ENCODE data around the gene TMTC2.

TMTC2 gene

DNA sequence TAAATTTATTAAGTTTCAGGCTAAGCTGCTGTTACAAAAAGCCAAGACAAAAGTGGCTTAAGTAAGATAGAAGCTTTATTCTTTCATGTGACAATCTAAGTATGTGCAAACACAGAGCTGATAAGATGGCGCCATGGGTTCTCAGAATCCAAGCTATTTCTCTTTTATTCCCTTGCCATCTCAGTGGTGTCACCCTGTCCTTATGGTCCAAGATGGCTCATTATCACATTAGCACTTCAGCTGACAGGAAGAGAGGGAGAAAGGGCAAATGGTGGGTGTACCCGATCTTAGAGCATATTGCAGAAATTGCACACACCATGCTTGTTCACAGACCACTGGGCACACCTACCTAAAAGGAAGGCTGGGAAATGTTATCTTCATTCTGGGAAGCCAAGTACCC is 211.7 kb downstream of the TMTC2 start:
- DNase-seq, result no peak

DNA sequence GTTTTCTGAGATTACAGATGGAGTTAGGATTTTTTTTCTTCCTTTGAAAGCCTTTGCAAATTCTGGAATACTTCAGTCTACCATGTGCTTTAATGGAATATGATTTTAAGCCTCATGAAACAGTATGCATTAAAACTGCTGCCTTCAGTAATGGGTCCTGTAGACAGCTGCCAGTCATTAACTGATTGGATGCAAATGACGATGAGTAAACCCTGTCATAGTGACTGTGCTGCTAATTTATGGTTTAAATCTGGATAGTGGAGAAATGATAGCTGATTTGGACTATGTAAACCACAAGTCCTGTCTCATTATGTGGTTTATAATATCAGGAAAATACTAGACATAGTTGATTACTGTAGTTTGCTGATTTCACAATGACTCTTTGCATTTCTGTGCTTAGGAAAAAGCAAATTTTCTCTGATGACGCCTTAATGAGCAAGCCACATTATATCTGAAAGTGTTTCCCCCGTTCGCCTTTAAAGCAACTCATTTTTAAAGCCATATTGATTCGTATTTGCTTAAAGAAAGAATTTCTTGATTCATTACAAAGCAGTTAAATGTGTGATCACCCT is 217.6 kb downstream of the TMTC2 start:
- DNase-seq, result no peak

GRCh38 chr12:82910246-82910893 is 223.7 kb downstream of the TMTC2 start:
- no peak for DNase-seq

DNA sequence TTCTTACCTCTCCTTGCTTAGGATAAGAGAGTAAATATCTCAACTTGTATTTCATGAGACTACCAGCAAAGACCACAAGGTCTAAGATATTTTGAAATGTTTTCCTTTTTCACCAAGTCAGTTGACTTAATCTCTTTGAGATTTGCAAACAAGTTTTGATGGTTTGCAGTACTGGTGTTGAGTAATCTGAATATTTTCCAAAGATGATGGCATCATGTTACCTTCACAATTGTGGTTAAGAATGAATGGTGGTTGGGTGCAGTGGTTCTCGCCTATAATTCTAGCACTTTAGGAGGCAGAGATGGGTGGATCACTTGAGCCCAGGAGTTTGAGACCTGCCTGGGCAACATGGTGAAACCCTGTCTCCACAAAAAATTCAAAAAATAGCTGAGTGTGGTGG is 225.7 kb downstream of the TMTC2 start:
- no peak for DNase-seq

DNA sequence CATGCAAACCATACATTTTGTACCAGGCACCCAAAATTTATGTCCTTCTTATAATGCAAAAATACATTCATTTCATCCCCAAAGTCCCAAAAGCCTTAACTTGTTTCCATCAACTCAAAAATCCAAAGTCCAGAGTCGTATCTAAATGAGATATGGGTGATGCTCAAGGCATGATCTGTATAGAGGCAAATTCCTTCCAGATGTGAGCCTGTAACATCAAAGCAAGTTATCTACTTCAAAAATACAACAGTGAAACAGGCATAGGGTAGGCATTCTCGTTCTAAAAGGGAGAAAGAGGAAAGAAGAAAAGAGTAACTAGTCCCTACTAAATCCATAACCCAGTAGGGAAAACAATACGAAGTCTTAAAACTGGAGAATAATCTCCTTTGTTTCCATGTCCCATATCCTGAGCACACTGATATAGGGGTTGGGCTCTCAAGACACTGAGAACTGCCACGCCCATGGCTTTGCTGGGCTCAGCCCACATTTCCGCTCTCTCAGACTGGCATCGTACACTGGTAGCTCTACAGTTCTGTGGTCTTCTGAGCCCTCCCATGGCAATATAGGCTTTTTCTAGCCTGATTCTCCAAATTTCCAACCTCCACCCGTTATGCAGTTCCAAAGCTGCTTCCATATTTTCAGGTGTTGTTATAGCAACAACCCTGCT is 232.8 kb downstream of the TMTC2 start:
- no peak for DNase-seq

DNA sequence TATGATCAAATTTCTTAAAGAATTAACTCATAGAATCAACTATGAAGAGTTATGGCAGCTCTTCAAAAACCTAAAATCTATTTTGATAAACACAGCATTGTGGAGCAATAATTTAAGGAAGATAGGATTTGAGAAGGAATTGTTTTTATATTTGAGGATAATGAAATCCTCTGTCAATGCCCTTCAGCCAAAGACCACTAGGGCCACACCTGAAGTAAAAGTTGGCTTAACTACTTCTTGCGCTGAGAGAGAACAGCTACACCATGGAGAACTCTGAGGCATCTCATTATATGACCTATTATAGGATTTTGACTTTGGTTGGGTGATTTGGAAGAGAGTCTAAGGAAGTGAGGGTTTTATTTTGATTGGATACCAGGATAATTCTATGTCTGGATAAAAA is 237.2 kb downstream of the TMTC2 start:
- DNase-seq, result no peak

DNA sequence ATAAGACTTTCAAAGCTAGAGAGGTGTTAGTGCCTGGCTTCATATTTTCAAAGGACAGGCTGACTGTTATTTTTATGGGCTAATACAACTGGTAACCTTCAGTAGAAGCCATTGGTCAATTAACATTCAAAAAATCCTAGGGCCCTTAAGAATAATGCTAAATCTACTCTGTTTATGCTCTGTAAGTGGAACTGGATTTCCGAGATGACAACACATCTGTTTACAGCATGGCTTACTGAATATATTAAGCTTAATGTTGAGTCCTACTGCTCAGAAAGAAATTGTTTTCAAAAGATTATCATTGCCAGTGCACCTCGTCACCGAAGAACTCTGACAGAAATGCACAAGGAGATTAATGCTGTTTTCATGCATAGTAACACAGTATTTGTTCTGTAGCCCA is 239.9 kb downstream of the TMTC2 start:
- no peak for DNase-seq

- DNase-seq, result no peak
Observed at GRCh38 chr12:82930301-82930700, 243.6 kb downstream of the TMTC2 start.

- DNase-seq, result no peak
Observed at GRCh38 chr12:82931349-82932116, 244.8 kb downstream of the TMTC2 start.

- DNase-seq, result no peak
Observed at GRCh38 chr12:82937151-82937550, 250.4 kb downstream of the TMTC2 start.

- no peak for DNase-seq
Observed at GRCh38 chr12:82942521-82942920, 255.8 kb downstream of the TMTC2 start.

- DNase-seq, result no peak
Observed at GRCh38 chr12:82942991-82943401, 256.3 kb downstream of the TMTC2 start.

DNA sequence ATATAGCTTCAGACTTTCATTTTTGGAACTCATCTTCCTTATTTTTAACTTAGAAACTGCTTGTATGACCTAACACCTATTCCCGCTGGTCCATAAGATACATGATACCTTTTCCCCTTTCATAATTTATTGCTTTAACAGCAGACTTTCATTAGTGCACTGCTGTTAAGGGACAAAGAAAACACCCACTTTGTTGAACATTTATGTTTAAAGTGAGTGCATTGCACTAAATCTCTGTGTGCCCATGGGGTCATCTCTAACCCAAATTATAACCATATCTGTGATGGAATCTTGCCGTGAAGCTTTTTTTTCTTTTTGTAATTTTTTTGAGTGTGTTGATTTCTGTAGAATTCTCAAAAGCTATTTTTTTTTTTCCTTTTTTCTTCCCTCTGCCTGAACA is 261.8 kb downstream of the TMTC2 start:
- DNase-seq, result no peak

DNA sequence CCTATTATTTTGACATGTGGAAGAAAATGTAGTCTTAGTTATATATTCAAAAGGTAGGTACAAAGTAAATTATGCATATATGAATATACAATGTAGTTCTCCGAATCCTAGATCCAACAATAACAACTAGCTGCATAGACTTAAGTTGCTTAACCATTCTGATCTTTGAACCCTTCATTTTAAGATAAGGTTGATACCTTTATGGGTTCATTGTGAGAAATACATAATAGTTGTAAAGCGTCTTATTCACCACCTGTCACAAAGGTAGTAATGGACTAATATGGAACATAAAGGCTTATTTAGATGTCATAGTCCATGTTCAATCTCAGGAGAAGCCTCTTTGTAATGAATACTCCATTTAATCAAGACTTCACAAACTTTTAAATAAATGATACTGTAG is 263.6 kb downstream of the TMTC2 start:
- no peak for DNase-seq

GRCh38 chr12:82952946-82953345 is 266.2 kb downstream of the TMTC2 start:
- DNase-seq, result no peak

DNA sequence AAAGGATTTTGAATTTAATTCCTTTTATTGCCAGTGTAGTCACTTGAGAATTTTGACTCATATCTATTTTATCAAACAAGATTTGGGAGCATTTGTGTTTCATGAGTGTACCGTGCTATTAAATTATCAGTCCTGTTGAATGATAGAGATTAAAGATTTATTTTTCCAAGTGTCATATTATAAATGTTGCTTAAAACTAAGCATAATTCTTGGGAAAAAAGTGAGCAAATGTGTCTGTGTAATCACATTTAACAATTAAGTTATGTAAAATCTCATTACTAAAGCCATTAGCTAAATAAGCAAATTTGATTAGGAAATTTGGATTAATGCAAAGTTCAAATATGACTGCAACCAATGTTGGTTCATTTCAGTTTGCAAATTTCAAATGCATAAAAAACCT is 266.7 kb downstream of the TMTC2 start:
- DNase-seq, result no peak

DNA sequence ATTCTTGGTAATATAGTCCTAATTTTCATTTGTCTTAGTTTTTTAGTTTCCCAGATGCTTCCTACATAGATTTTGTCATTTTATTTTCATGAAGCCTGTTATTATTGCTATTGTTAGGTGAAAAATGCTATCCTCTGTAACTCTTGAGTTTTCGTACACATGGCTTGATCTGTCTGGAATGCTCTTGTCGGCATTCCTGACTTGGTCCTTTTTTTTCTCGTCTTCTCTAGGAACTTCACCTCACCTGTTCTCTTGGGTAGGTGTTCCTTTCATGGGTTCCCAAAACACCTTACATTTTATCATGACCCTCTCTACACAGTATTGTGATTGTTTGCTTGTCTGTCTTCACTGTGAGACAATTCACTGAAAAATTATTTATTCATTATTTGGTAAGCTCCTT is 267.4 kb downstream of the TMTC2 start:
- no peak for DNase-seq

- no peak for DNase-seq
Observed at GRCh38 chr12:82954572-82954971, 267.9 kb downstream of the TMTC2 start.

GRCh38 chr12:82955043-82955442 is 268.3 kb downstream of the TMTC2 start:
- no peak for DNase-seq

DNA sequence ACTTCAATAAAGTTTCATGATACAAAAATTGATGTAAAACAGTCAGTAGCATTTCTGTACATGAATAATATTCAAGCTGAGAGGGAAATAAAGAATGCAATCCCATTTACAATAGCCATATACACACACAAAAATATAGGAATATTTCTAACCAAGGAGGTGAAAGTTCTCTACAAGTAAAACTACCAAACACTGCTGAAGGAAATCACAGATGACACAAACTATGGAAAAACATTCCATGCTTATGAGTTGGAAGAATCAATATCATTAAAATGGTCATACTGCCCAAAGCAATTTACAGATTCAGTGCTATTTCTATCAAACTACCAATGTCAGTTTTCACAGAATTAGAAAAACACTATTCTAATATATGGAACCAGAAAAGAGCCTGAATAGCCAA is 272.3 kb downstream of the TMTC2 start:
- no peak for DNase-seq

DNA sequence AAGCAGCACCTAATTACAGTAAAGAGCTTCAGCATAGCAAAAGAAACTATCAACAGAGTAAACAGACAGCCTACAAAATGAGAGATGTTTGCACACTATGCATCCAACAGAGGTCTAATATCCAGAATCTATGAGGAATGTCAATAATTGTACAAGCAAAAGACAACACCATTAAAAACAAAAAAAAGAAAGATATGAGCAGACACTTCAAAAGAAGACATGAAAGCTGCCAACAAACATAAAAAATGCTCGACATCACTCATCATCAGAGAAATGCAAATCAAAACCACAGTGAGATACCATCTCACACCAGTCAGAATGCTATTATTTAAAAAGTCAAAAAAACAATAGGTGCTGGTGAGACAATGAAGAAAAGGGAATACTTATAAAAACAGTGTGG is 273.1 kb downstream of the TMTC2 start:
- DNase-seq, result no peak

DNA sequence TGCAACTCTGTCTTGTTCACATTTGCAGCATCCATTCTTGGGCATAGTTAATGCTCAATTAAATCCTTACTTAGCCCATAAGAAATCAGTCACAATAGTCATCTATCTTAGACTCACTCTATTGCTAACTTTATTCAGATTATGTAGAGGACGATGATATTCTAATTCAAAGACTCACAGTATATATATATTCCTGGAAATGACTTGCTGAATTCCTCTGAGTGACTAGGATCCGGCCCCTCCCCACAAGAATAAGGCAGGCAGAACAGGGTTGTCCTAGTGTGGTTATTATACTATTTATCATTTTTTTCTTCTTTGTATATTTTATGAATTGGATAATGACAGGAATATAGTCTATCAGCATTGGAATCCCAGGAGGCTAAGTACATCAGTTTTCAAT is 275.1 kb downstream of the TMTC2 start:
- DNase-seq, result no peak

DNA sequence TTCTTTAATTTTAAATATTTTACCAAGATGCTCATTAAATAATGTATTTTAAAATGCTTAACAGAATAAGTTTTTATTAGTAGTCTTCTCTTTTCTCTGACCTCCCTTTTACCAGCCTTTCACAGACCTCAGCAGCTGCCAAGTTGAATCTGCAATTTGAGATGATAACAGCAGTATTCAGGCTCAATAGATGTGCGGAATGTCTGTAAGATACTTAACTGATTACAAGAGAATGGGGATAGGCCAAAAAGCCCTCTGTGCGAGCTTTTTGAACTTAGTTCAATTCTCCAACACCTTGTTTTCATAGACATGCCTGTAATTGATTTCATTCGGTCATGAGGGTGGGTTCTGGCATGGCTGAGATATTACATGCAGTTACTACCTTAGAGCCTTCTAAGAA is 277.2 kb downstream of the TMTC2 start:
- no peak for DNase-seq

- no peak for DNase-seq
Observed at GRCh38 chr12:82964446-82964845, 277.7 kb downstream of the TMTC2 start.

Measured in stimulated activated CD4-positive, alpha-beta T cell treated with anti-CD3 and anti-CD28 coated beads, Interleukin-1b, Interleukin-23, amount 100 ng/mL, for 48 hours (primary cell).